A549 (cell line): ENCODE data around the gene CDC42EP4.

Experiments
- CHD4 ChIP-seq: fragments of 200-600 bp; sonication (generic); IDR thresholded peaks from 2 replicates; pipeline ENCODE4 v1.6.1; 2016; ENCODE audit warnings: antibody characterized with exemption, mild to moderate bottlenecking, borderline replicate concordance
- JUN ChIP-seq, 2 experiments: fragments of >200 bp; sonication (Bioruptor Twin); formaldehyde crosslinking; IDR thresholded peaks; 2 replicates in 1 of 2; 3 replicates in 1 of 2; pipeline ENCODE4 v1.6.1; 2016 to 2017
- POLR2A ChIP-seq: IDR thresholded peaks from 2 replicates; pipeline ENCODE4 v1.6.1; 2012; ENCODE audit warnings: mild to moderate bottlenecking, low read length
- RAD21 ChIP-seq, 2 experiments: fragments of >200 bp in 1 of 2; sonication (Bioruptor Twin) in 1 of 2; formaldehyde crosslinking in 1 of 2; IDR thresholded peaks in 1 of 2; conservative IDR thresholded peaks in 1 of 2; 2 replicates in 1 of 2; 3 replicates in 1 of 2; pipeline ENCODE4 v1.6.1; 2012 to 2018; ENCODE audit warnings: inconsistent platforms in 1 of 2
- RARB ChIP-seq: fragments of 250-450 bp; sonication (Bioruptor Pico); IDR thresholded peaks from 2 replicates; pipeline ENCODE4 v1.8.0; 2021; ENCODE audit warnings: mild to moderate bottlenecking, moderate library complexity
- ZFP36 ChIP-seq: fragments of 450-650 bp; IDR thresholded peaks from 2 replicates; pipeline ENCODE4 v1.6.1; 2014; ENCODE audit warnings: borderline replicate concordance; ENCODE audit not compliant: partially characterized antibody
- TF ChIP-seq, protein P1 (sequence below): fragments of >200 bp; sonication (Bioruptor Twin); formaldehyde crosslinking; IDR thresholded peaks from 3 replicates; pipeline ENCODE4 v1.5.1; 2016
- TF ChIP-seq, protein P2 (sequence below): fragments of 200-600 bp; sonication (generic); IDR thresholded peaks from 2 replicates; pipeline ENCODE4 v1.6.1; 2016; ENCODE audit warnings: antibody characterized with exemption, mild to moderate bottlenecking, moderate library complexity
- TF ChIP-seq, protein P3 (sequence below): fragments of 450-650 bp; IDR thresholded peaks from 2 replicates; pipeline ENCODE4 v1.6.1; 2014; ENCODE audit warnings: antibody characterized with exemption

DNA sequence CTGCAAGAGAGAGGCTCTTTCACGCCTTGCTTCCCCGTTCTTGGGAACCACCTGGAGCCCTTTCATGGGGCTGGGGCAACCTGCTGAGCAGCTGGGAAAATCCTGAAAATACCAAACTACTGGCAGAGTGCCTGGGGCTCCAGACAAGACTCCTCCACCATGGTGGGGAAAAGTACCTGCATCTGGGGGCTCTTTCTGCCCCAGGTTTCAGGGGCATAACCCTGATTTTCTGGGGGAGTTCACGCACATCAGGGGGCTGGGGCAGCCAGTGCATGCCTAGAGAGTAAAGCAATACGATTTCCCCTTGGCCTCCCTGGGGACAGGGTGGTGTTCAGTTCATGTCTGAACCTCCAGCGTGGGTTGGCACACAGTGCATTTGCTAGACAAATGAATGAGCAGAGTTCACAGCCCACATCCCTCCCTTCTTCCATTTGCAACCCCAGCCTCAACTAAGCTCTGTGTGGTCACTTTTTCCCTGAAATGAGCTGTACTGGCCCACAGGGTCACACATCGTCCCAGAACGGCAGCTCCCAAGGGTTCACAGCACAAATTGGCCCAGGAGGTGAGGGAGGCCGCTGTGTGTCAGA, 5.2 kb upstream of the CDC42EP4 start:
- TF ChIP-seq, protein P1, sequence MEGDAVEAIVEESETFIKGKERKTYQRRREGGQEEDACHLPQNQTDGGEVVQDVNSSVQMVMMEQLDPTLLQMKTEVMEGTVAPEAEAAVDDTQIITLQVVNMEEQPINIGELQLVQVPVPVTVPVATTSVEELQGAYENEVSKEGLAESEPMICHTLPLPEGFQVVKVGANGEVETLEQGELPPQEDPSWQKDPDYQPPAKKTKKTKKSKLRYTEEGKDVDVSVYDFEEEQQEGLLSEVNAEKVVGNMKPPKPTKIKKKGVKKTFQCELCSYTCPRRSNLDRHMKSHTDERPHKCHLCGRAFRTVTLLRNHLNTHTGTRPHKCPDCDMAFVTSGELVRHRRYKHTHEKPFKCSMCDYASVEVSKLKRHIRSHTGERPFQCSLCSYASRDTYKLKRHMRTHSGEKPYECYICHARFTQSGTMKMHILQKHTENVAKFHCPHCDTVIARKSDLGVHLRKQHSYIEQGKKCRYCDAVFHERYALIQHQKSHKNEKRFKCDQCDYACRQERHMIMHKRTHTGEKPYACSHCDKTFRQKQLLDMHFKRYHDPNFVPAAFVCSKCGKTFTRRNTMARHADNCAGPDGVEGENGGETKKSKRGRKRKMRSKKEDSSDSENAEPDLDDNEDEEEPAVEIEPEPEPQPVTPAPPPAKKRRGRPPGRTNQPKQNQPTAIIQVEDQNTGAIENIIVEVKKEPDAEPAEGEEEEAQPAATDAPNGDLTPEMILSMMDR, result no peak
- no peak for TF ChIP-seq RAD21 (conservative IDR thresholded peaks at IDR 0.05 in 1 of 2, IDR thresholded peaks at IDR 0.05 in 1 of 2)
- no peak for TF ChIP-seq RARB (CRISPR knock-in tag)
- TF ChIP-seq ZFP36, result no peak
- TF ChIP-seq JUN (IDR thresholded peaks at IDR 0.05), result no peak
- TF ChIP-seq, protein P2, sequence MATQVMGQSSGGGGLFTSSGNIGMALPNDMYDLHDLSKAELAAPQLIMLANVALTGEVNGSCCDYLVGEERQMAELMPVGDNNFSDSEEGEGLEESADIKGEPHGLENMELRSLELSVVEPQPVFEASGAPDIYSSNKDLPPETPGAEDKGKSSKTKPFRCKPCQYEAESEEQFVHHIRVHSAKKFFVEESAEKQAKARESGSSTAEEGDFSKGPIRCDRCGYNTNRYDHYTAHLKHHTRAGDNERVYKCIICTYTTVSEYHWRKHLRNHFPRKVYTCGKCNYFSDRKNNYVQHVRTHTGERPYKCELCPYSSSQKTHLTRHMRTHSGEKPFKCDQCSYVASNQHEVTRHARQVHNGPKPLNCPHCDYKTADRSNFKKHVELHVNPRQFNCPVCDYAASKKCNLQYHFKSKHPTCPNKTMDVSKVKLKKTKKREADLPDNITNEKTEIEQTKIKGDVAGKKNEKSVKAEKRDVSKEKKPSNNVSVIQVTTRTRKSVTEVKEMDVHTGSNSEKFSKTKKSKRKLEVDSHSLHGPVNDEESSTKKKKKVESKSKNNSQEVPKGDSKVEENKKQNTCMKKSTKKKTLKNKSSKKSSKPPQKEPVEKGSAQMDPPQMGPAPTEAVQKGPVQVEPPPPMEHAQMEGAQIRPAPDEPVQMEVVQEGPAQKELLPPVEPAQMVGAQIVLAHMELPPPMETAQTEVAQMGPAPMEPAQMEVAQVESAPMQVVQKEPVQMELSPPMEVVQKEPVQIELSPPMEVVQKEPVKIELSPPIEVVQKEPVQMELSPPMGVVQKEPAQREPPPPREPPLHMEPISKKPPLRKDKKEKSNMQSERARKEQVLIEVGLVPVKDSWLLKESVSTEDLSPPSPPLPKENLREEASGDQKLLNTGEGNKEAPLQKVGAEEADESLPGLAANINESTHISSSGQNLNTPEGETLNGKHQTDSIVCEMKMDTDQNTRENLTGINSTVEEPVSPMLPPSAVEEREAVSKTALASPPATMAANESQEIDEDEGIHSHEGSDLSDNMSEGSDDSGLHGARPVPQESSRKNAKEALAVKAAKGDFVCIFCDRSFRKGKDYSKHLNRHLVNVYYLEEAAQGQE, result no peak
- TF ChIP-seq, protein P3, sequence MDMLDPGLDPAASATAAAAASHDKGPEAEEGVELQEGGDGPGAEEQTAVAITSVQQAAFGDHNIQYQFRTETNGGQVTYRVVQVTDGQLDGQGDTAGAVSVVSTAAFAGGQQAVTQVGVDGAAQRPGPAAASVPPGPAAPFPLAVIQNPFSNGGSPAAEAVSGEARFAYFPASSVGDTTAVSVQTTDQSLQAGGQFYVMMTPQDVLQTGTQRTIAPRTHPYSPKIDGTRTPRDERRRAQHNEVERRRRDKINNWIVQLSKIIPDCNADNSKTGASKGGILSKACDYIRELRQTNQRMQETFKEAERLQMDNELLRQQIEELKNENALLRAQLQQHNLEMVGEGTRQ, result no peak
- TF ChIP-seq POLR2A, result no peak
- no peak for TF ChIP-seq CHD4
